NCI-H748 (cell line): ENCODE results near the gene VSTM2B.
"Not testable (repeated sequence)": the region's sequence is repeated elsewhere in the genome, so short reads cannot be mapped to it uniquely, and the experiment has no call there.

Experiments used
- DNase-seq: peaks from one replicate; lab custom pipeline; 2025; ENCODE audit not compliant: unreplicated experiment; lab: John Stamatoyannopoulos, UW

Gene VSTM2B

GRCh38 chr19:29544656-29545360, 19.0 kb downstream of the VSTM2B start:
- no peak for DNase-seq

GRCh38 chr19:29545447-29545846, 19.7 kb downstream of the VSTM2B start:
- DNase-seq = not testable (repeated sequence)

GRCh38 chr19:29545866-29546582, 20.2 kb downstream of the VSTM2B start:
- no peak for DNase-seq

GRCh38 chr19:29546583-29547190, 20.9 kb downstream of the VSTM2B start:
- DNase-seq = no peak

GRCh38 chr19:29547361-29547960, 21.7 kb downstream of the VSTM2B start:
- DNase-seq = no peak

GRCh38 chr19:29547981-29548380, 22.2 kb downstream of the VSTM2B start:
- no peak for DNase-seq

GRCh38 chr19:29548483-29549085, 22.8 kb downstream of the VSTM2B start:
- no peak for DNase-seq

GRCh38 chr19:29549105-29550070, 23.6 kb downstream of the VSTM2B start:
- DNase-seq = no peak

- no peak for DNase-seq
Observed at GRCh38 chr19:29550896-29551295, 25.1 kb downstream of the VSTM2B start.

GRCh38 chr19:29551774-29552173, 26.0 kb downstream of the VSTM2B start:
- DNase-seq = no peak

GRCh38 chr19:29552454-29553280, 26.9 kb downstream of the VSTM2B start:
- DNase-seq = no peak

GRCh38 chr19:29554149-29554548, 28.4 kb downstream of the VSTM2B start:
- no peak for DNase-seq

- DNase-seq = not testable (repeated sequence)
Observed at GRCh38 chr19:29559110-29559509, 33.3 kb downstream of the VSTM2B start.

- no peak for DNase-seq
Observed at GRCh38 chr19:29559743-29560142, 33.9 kb downstream of the VSTM2B start.

GRCh38 chr19:29560313-29561075, 34.7 kb downstream of the VSTM2B start:
- no peak for DNase-seq

- DNase-seq = no peak
Observed at GRCh38 chr19:29561601-29562000, 35.8 kb downstream of the VSTM2B start.

GRCh38 chr19:29562299-29563297, 36.8 kb downstream of the VSTM2B start:
- no peak for DNase-seq
